NCI-H226 (cell line): Measurements from ENCODE around the gene NLN.

Experiments used
- DNase-seq: peaks from one replicate; pipeline ENCODE4 v3.0.0-alpha.2; 2015

The NLN gene

DNA sequence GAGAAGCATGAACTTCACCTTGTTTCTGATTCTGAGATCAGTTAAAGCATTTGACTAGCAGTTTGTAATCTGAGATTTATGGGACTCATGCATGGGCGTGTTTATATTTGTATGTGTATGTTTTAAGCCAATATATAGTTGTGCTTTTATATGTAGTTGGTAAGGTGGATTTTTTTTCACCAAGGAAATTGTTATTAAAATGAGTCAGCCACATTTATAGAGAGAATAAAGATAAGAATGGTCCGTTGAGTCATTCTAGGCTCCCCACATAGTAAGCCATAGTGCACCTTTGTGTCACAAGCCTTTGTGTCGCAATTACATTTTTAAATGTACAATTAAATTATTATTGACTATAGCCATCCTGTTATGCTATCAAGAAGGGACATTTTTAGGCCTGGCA is 89.0 kb downstream of the NLN start:
- peak; percentile 75 for DNase-seq

GRCh38 chr5:65811885-65812284 is 89.9 kb downstream of the NLN start:
- DNase-seq, result peak; percentile 90

DNA sequence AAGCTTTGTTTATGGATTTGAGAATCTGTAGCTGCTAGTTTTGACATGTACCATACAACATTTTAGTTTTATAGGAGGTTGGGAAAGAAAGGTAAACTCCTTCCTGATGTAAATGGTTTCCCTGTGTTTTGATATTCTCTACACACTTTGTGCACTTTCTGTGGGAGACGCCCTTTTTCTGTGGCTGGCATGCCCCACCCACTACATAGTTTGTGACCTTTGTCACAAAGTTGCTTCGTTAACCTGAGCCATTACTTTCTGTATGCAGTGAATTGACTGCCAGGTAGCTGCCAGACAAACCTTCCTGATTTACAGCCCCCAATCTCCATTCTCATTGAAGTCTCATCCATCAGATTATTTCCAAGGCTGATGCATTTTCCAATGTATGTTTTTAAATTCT is 90.6 kb downstream of the NLN start:
- no peak for DNase-seq

- no peak for DNase-seq
Measured at GRCh38 chr5:65813174-65813573, 91.2 kb downstream of the NLN start.

GRCh38 chr5:65815161-65815560 is 93.2 kb downstream of the NLN start:
- no peak for DNase-seq

GRCh38 chr5:65816729-65817128 is 94.7 kb downstream of the NLN start:
- DNase-seq, result no peak

GRCh38 chr5:65817931-65818330 is 95.9 kb downstream of the NLN start:
- no peak for DNase-seq

DNA sequence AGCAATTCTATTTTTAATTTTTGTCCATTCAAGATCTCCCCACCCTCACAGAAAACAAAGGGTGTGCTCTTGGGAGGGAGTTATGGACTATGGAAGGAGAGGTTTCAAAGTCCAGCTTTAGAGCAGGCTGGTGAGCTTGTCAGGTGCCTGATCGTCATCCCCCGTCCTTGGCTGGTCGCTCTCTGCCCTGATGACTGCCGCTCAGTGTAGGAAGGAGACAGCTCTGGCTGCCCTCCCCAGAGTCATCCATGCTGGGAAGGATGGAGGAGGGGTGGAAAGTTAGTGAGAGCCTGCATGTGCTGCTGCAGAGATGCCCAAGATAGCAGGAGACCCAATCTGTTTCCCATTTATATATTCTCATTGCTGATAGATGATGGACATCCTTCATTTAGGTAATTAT is 96.6 kb downstream of the NLN start:
- DNase-seq, result no peak

- no peak for DNase-seq
Measured at GRCh38 chr5:65819215-65819904, 97.4 kb downstream of the NLN start.

GRCh38 chr5:65819905-65820240 is 97.9 kb downstream of the NLN start:
- DNase-seq, result no peak

DNA sequence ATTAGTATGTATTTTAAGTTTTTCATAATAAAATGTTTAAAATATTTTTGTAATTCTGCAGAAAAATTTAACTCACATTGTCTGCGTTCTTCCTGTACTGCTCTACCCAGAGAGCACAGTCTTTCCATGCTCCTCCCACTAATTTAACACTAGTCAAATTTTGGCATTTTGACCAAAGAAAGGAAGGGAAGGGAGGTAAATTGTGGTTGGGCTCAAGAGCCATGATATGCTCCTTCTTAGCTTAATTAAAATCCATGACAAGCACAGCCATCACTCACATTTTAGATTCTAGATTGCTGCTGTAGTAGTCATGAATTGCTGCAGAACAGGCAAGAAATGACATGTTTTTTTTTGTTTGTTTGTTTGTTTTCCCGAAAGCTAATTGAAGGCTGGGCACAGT is 98.4 kb downstream of the NLN start:
- DNase-seq, result no peak

DNA sequence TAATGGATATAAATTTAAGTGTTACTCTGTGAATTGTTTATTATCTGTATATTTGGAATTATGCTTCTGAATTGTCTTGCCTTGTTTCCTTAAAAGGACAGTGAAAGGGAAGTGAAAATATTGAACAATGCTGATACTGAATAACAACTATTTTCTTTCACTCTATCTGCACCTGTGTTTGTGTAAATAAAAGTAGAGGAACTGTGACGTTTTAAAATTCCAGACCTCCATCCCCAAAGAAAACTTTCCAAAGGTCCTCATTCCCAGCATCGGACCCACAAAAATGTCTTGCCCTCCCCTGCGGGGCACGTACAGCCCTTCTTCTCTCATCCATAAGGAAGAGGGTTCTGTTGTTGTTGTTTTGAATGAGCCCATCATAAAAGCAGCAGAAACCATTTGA is 100.0 kb downstream of the NLN start:
- DNase-seq, result no peak

DNA sequence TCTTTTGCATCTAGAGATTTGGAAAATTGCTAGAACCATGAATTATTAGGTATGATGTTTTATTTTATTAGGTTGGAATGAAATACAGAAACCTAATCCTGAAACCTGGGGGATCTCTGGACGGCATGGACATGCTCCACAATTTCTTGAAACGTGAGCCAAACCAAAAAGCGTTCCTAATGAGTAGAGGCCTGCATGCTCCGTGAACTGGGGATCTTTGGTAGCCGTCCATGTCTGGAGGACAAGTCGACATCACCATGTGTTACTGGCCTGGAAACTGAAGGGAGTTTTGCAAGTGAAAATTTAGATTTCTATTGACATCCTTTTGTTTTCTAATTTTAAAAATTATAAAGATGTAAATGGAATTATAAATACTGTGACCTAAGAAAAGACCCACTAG is 100.7 kb downstream of the NLN start:
- DNase-seq, result no peak

DNA sequence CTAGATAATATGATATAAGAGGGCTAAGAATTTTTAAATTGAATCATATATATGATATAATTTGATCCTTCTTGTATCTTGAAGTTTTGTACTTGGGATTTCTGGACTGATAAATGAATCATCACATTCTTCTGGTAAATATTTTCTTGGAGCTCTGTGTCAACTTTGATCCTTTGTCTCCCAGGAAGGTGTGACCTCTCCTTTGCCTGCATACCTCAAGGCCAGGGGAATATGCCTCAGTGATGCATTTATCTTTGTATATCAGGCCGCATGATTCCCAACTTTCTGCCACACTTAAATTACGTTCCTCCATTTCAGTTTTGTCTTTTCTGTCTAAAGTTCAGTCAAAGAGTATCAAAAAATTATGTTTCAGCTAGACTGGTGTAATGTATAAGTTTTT is 101.2 kb downstream of the NLN start:
- peak; percentile 27 for DNase-seq

- no peak for DNase-seq
Measured at GRCh38 chr5:65823845-65824445, 101.9 kb downstream of the NLN start.

GRCh38 chr5:65825408-65826328 is 103.7 kb downstream of the NLN start:
- DNase-seq, result no peak

DNA sequence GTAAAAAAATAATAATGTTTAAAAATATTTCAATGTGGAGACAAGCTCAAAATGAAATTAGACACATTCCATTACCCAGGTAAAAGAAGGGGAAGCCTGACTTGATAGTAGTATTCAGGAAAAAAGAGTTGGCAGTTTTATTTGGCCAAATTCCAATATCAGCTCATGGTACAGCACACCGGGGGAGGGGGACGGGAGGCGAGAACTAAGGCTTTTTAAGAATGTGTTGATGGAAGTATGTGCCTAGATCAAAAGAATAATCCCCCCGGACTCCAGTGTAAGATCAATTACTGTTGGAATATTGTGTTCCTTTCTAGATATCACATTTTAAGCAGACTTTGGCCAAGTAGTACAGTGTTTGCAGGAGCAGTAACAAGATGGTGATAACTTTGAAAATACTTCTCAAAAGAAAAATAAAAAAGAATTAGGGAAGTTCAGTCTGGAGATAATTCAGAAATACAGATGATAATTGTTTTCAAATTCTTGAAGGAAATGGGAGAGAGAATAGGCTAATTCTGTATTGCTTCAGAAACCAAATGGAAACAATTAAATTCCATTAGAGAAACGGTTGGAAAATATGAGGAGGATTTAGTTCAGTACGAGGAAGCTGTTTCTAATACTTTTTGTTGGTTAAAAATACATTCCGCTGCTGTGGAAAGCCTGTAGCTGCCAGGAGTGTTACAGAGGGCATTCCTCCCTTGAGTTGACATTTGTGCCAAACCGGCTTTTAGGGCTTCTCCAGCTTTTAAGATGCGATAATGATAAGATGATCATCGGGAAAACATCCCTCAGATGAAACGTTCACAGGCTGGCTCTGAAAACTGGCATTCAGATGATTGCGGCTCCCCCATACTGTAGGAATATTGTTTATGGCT is 106.3 kb downstream of the NLN start:
- no peak for DNase-seq

DNA sequence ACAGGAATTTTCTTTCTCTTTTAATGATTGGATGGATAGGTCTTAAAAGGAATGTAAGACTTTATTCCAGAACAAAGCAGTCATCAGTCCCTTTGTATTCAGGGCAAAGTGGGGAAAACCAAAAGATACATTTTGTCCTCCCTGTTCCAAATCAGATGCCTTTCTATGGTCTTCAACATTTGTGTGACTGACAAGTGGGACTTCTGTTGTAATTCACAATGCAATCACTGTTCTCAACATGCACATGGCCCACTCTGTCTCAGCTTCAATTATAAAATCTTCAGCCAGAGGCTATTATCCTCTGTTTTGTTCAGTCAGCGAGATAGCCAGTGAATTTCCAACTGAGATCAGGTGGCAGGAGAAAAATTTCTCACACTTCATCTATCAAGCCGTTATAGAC is 108.9 kb downstream of the NLN start:
- DNase-seq, result no peak

DNA sequence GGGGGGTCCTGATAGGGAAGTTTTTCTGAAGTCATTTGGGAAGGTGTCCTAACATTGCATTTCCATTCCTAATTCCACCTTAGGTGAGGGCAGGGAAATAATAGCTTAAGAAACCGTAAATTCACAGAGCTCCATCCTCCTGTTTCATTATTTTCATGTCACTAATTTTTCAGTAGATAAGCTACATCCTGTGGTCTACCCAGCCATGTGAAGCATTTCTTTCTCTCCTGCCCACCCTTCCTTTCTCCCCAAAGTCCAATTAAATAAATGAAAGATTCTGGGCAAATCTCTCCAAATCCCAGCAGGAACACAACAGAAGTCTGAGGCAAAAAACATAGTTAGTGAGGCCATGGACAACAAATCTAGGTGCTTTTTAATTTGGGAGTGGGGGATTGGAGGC is 109.3 kb downstream of the NLN start:
- DNase-seq, result no peak

- DNase-seq, result no peak
Measured at GRCh38 chr5:65832152-65832551, 110.1 kb downstream of the NLN start.

- DNase-seq, result no peak
Measured at GRCh38 chr5:65832603-65833228, 110.7 kb downstream of the NLN start.

GRCh38 chr5:65833780-65834179 is 111.8 kb downstream of the NLN start:
- DNase-seq, result no peak

- DNase-seq, result no peak
Measured at GRCh38 chr5:65834306-65834705, 112.3 kb downstream of the NLN start.
